Stimulated activated memory B cell treated with anti-CD40 and anti-IgM and Interleukin-4, amounts not matched to agents 10 μg/mL and 1 μg/mL and 100 μg/mL, for 72 hours (primary cell): ENCODE measurements around the gene PTPRA.
"Not testable (repeated sequence)": the region's sequence is repeated elsewhere in the genome, so short reads cannot be mapped to it uniquely, and the experiment has no call there.

Source experiments
- ATAC-seq: fragments of 150-1000 bp; cut with Tn5 transposase; 2 replicates; pipeline ENCODE4 v1.10.0; 2021
- H3K27ac Mint-ChIP-seq: one replicate; pipeline ENCODE4 v1.8.0; 2022; ENCODE audit warnings: mild to moderate bottlenecking, mixed read lengths
- H3K27me3 Mint-ChIP-seq: one replicate; pipeline ENCODE4 v1.8.0; 2022; ENCODE audit warnings: mixed read lengths
- H3K36me3 Mint-ChIP-seq: one replicate; pipeline ENCODE4 v1.8.0; 2022; ENCODE audit warnings: mixed read lengths
- H3K4me1 Mint-ChIP-seq: one replicate; pipeline ENCODE4 v1.8.0; 2022; ENCODE audit warnings: mixed read lengths
- H3K4me3 Mint-ChIP-seq: one replicate; pipeline ENCODE4 v1.8.0; 2022; ENCODE audit warnings: mild to moderate bottlenecking, moderate library complexity, mixed read lengths
- H3K9me3 Mint-ChIP-seq: one replicate; pipeline ENCODE4 v1.8.0; 2022; ENCODE audit warnings: mixed read lengths

PTPRA gene

GRCh38 chr20:3043322-3043721, 170.0 kb downstream of the PTPRA start, which contains the start of gene GNRH2:
TSS of gene GNRH2 (plus strand) at chr20:3043622. CDS start at chr20:3044415, 793 bp downstream.
- Mint-ChIP-seq H3K4me3 (peak within 1 kb of the TSS; percentile 46), H3K27ac (peak within 1 kb of the TSS; percentile 85), H3K36me3 (peaks cover 30% of the 10 kb centered on the region), H3K9me3 (no peaks in the 10 kb centered on the region), H3K4me1 (peaks cover 24% of the 10 kb centered on the region), H3K27me3 (no peaks in the 10 kb centered on the region)
- no peak for ATAC-seq

GRCh38 chr20:3044336-3044965, 171.2 kb downstream of the PTPRA start:
- Mint-ChIP-seq H3K9me3 (no peaks in the 10 kb centered on the region), H3K27ac (peak overlapping the region; percentile 85), H3K36me3 (peaks cover 31% of the 10 kb centered on the region), H3K4me1 (peaks cover 24% of the 10 kb centered on the region), H3K4me3 (peak overlapping the region; percentile 46), H3K27me3 (no peaks in the 10 kb centered on the region)
- no peak for ATAC-seq

GRCh38 chr20:3045042-3045815, 171.9 kb downstream of the PTPRA start:
- Mint-ChIP-seq H3K9me3 (no peaks in the 10 kb centered on the region), H3K4me1 (peaks cover 24% of the 10 kb centered on the region), H3K36me3 (peaks cover 34% of the 10 kb centered on the region), H3K4me3 (peak overlapping the region; percentile 92), H3K27me3 (no peaks in the 10 kb centered on the region), H3K27ac (peak overlapping the region; percentile 85)
- ATAC-seq: peak; percentile 82

GRCh38 chr20:3045816-3046676, 172.8 kb downstream of the PTPRA start, which contains the start of gene MRPS26:
TSS of gene MRPS26 (plus strand) at chr20:3046052. CDS start at chr20:3046069, 17 bp downstream.
- Mint-ChIP-seq H3K4me3 (peak within 1 kb of the TSS; percentile 92), H3K4me1 (peaks cover 24% of the 10 kb centered on the region), H3K27me3 (no peaks in the 10 kb centered on the region), H3K36me3 (peaks cover 31% of the 10 kb centered on the region), H3K27ac (peak within 1 kb of the TSS; percentile 85), H3K9me3 (no peaks in the 10 kb centered on the region)
- ATAC-seq: peak; percentile 97

- Mint-ChIP-seq H3K27me3 (no peaks in the 10 kb centered on the region), H3K27ac (peak overlapping the region; percentile 85), H3K4me1 (peaks cover 24% of the 10 kb centered on the region), H3K4me3 (peak overlapping the region; percentile 92), H3K36me3 (peaks cover 29% of the 10 kb centered on the region), H3K9me3 (no peaks in the 10 kb centered on the region)
- ATAC-seq: no peak
These were observed 173.6 kb downstream of the PTPRA start for GRCh38 chr20:3046677-3047462.

- ATAC-seq: no peak
- Mint-ChIP-seq H3K4me1 (peaks cover 24% of the 10 kb centered on the region), H3K27ac (peak overlapping the region; percentile 85), H3K4me3 (no peak overlapping the region), H3K36me3 (peaks cover 26% of the 10 kb centered on the region), H3K27me3 (no peaks in the 10 kb centered on the region), H3K9me3 (no peaks in the 10 kb centered on the region)
These were observed 174.5 kb downstream of the PTPRA start for GRCh38 chr20:3047486-3048419.

- Mint-ChIP-seq H3K27me3 (no peaks in the 10 kb centered on the region), H3K4me3 (no peak overlapping the region), H3K9me3 (no peaks in the 10 kb centered on the region), H3K36me3 (peaks cover 25% of the 10 kb centered on the region), H3K4me1 (peaks cover 12% of the 10 kb centered on the region), H3K27ac (no peak overlapping the region)
- ATAC-seq: no peak
These were observed 178.2 kb downstream of the PTPRA start for GRCh38 chr20:3051385-3052019.

DNA sequence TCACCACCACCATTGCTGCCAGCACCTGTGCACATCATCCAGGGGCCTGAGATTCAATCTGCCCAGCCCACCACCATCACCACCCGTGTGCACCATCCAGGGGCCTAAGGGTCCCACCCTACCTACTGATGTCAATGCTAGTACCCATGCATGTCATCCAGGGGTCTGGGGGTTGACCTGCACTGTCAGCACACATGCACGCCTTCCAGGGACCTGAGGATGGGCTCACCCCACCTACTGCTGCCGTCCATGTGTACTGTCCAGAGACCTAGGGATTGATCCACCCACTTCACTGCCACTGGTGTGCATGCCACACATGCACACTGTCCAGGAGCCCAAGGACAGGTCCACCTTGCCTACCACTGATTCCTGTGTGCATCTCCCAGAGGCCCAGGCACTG, 186.2 kb downstream of the PTPRA start:
- H3K4me3 Mint-ChIP-seq: no peak overlapping the region

GRCh38 chr20:3064119-3064518, 190.8 kb downstream of the PTPRA start:
- peaks cover 29% of the 10 kb centered on the region for H3K4me1 Mint-ChIP-seq
- H3K9me3 Mint-ChIP-seq, H3K36me3 Mint-ChIP-seq, ATAC-seq, H3K4me3 Mint-ChIP-seq, H3K27ac Mint-ChIP-seq, H3K27me3 Mint-ChIP-seq: not testable (repeated sequence)

More for the DNA sequence above, 186.2 kb downstream of the PTPRA start:
- ATAC-seq: no peak
- no peaks in the 10 kb centered on the region for H3K9me3 Mint-ChIP-seq
- H3K27ac Mint-ChIP-seq: no peak overlapping the region
- peaks cover 9% of the 10 kb centered on the region for H3K4me1 Mint-ChIP-seq
- peaks cover 9% of the 10 kb centered on the region for H3K27me3 Mint-ChIP-seq
- H3K36me3 Mint-ChIP-seq: no peaks in the 10 kb centered on the region

- Mint-ChIP-seq H3K27me3 (no peaks in the 10 kb centered on the region), H3K4me1 (peaks cover 39% of the 10 kb centered on the region), H3K27ac (peak overlapping the region; percentile 54), H3K4me3 (no peak overlapping the region), H3K9me3 (no peaks in the 10 kb centered on the region), H3K36me3 (no peaks in the 10 kb centered on the region)
- no peak for ATAC-seq
These were observed 194.1 kb downstream of the PTPRA start for GRCh38 chr20:3067139-3068014.

GRCh38 chr20:3068075-3068474, 194.8 kb downstream of the PTPRA start:
- peaks cover 41% of the 10 kb centered on the region for H3K4me1 Mint-ChIP-seq
- H3K27ac Mint-ChIP-seq: peak overlapping the region; percentile 54
- peak; percentile 39 for ATAC-seq
- no peak overlapping the region for H3K4me3 Mint-ChIP-seq
- no peaks in the 10 kb centered on the region for H3K9me3 Mint-ChIP-seq
- H3K27me3 Mint-ChIP-seq: no peaks in the 10 kb centered on the region
- H3K36me3 Mint-ChIP-seq: no peaks in the 10 kb centered on the region

GRCh38 chr20:3068986-3069900, 196.0 kb downstream of the PTPRA start:
- Mint-ChIP-seq H3K4me3 (no peak overlapping the region), H3K9me3 (no peaks in the 10 kb centered on the region), H3K27me3 (no peaks in the 10 kb centered on the region), H3K4me1 (peaks cover 41% of the 10 kb centered on the region), H3K36me3 (no peaks in the 10 kb centered on the region), H3K27ac (peak overlapping the region; percentile 39)
- no peak for ATAC-seq
